H1 (cell line): Measurements from ENCODE around the gene SGPP2. TPM values are rescaled to one million over a fixed set of nuclear protein-coding genes. Genes with fewer than 3 reads are reported as not detected.

ENCODE experiments used
- CTCF ChIA-PET: fragments of 300-600 bp; sonication (Branson Sonifier 250); formaldehyde crosslinking; loops from one replicate; lab custom pipeline; 2021; ENCODE audit not compliant: partially characterized antibody; lab: Charles Lee
- POLR2A ChIA-PET: fragments of 300-600 bp; sonication (Branson Sonifier 250); formaldehyde crosslinking; loops from one replicate; lab custom pipeline; 2021; ENCODE audit warnings: inconsistent platforms; ENCODE audit not compliant: partially characterized antibody; lab: Charles Lee
- DNase-seq, 2 experiments: peaks; one replicate each; pipeline versions ENCODE4 v3.0.0 to v3.0.0-alpha.2; 2010 to 2022; ENCODE audit warnings: low spot score in 2 of 2, low read depth in 1 of 2, mixed read lengths in 1 of 2
- FAIRE-seq: peaks from 2 replicates; lab custom pipeline; 2011; peaks lifted over from hg19 to GRCh38; lab: Jason Lieb, UNC
- H2AFZ ChIP-seq: 2 replicates; pipeline ENCODE4 v1.8.1; 2012; ENCODE audit warnings: low read length, inconsistent platforms
- H2AK5ac ChIP-seq: 2 replicates; pipeline ENCODE4 v1.6.1; 2013; ENCODE audit warnings: low read depth, low read length
- H2BK120ac ChIP-seq: replicated peaks from 2 replicates; pipeline ENCODE3; 2013; ENCODE audit warnings: low read depth, low read length, inconsistent platforms
- H2BK12ac ChIP-seq: 2 replicates; pipeline ENCODE4 v1.6.1; 2013; ENCODE audit warnings: low read depth, low read length
- H2BK15ac ChIP-seq: 2 replicates; pipeline ENCODE4 v1.6.1; 2013; ENCODE audit warnings: low read length
- H2BK20ac ChIP-seq: 2 replicates; pipeline ENCODE4 v1.6.1; 2013; ENCODE audit warnings: low read length
- H2BK5ac ChIP-seq: 2 replicates; pipeline ENCODE4 v1.6.1; 2013; ENCODE audit warnings: low read depth, low read length
- H3K14ac ChIP-seq: 2 replicates; pipeline ENCODE4 v1.6.1; 2013; ENCODE audit warnings: inconsistent platforms; ENCODE audit not compliant: insufficient read length
- H3K18ac ChIP-seq: 2 replicates; pipeline ENCODE4 v1.6.1; 2013; ENCODE audit warnings: low read length; ENCODE audit errors: extremely low read depth
- H3K23ac ChIP-seq: 2 replicates; pipeline ENCODE4 v1.6.1; 2013; ENCODE audit warnings: inconsistent platforms; ENCODE audit not compliant: insufficient read length
- H3K23me2 ChIP-seq: 2 replicates; pipeline ENCODE4 v1.6.1; 2013; ENCODE audit warnings: low read depth, low read length
- H3K27ac ChIP-seq: 2 replicates; pipeline ENCODE4 v1.6.1; 2011; ENCODE audit warnings: low read depth, low read length, inconsistent platforms
- H3K27me3 ChIP-seq, 4 experiments: replicated peaks in 1 of 4; 1 replicate in 1 of 4; 2 replicates in 3 of 4; pipeline versions ENCODE4 v1.6.1 to v1.8.1; 2011 to 2013; ENCODE audit warnings: low read length in 3 of 4, mild to moderate bottlenecking in 3 of 4, inconsistent platforms in 2 of 4, mixed read lengths in 2 of 4, moderate library complexity in 1 of 4; ENCODE audit not compliant: control insufficient read depth in 3 of 4, insufficient read depth in 3 of 4; ENCODE audit errors: extremely low read depth in 1 of 4
- H3K36me3 ChIP-seq, 4 experiments: 2 replicates each; pipeline versions ENCODE4 v1.6.1 to v1.8.1; 2011 to 2013; ENCODE audit warnings: mild to moderate bottlenecking in 4 of 4, low read length in 3 of 4, moderate library complexity in 2 of 4, control low read depth in 1 of 4, inconsistent platforms in 1 of 4; ENCODE audit not compliant: insufficient read depth in 4 of 4, control insufficient read depth in 2 of 4
- H3K4ac ChIP-seq: replicated peaks from 2 replicates; pipeline ENCODE3; 2013; ENCODE audit warnings: low read length, low read depth, mixed read lengths, inconsistent platforms; ENCODE audit not compliant: insufficient read length
- H3K4me1 ChIP-seq, 4 experiments: replicated peaks in 1 of 4; 1 replicate in 1 of 4; 2 replicates in 3 of 4; pipeline versions ENCODE4 v1.6.1 to v1.8.1; 2011 to 2013; ENCODE audit warnings: low read length in 3 of 4, inconsistent platforms in 2 of 4, mixed read lengths in 1 of 4; ENCODE audit not compliant: insufficient read depth in 4 of 4, control insufficient read depth in 3 of 4
- H3K4me2 ChIP-seq, 2 experiments: 2 replicates each; pipeline versions ENCODE4 v1.6.1 to v1.8.1; 2011 to 2013; ENCODE audit warnings: low read depth in 2 of 2, low read length in 2 of 2, control low read depth in 1 of 2, inconsistent platforms in 1 of 2, mild to moderate bottlenecking in 1 of 2; ENCODE audit not compliant: insufficient read depth in 1 of 2
- H3K4me3 ChIP-seq, 4 experiments: fragments of 200-600, 300-600 bp in 1 of 4; sonication (generic), shearing (Covaris generic), sonication (Bioruptor Twin) in 1 of 4; 2 replicates each; pipeline versions ENCODE4 v1.5.1 to v1.8.1; 2011 to 2016; ENCODE audit warnings: low read length in 4 of 4, low read depth in 3 of 4, control low read depth in 2 of 4, inconsistent platforms in 2 of 4, mild to moderate bottlenecking in 2 of 4, mixed read lengths in 1 of 4, moderate library complexity in 1 of 4; ENCODE audit not compliant: insufficient read depth in 2 of 4; ENCODE audit errors: extremely low read depth in 1 of 4
- H3K56ac ChIP-seq: replicated peaks from 2 replicates; pipeline ENCODE3; 2013; ENCODE audit warnings: low read depth, mild to moderate bottlenecking, mixed read lengths, low read length, inconsistent platforms; ENCODE audit not compliant: insufficient read length
- H3K79me1 ChIP-seq: 2 replicates; pipeline ENCODE4 v1.6.1; 2013; ENCODE audit warnings: low read depth, low read length, control low read depth
- H3K79me2 ChIP-seq, 2 experiments: 2 replicates each; pipeline versions ENCODE4 v1.6.1 to v1.8.1; 2012 to 2013; ENCODE audit warnings: low read length in 2 of 2, mild to moderate bottlenecking in 2 of 2, inconsistent platforms in 1 of 2; ENCODE audit not compliant: insufficient read depth in 2 of 2, control insufficient read depth in 1 of 2
- H3K9ac ChIP-seq, 4 experiments: replicated peaks in 1 of 4; 1 replicate in 1 of 4; 2 replicates in 3 of 4; pipeline versions ENCODE4 v1.6.1 to v1.8.1; 2011 to 2013; ENCODE audit warnings: low read depth in 3 of 4, low read length in 3 of 4, control low read depth in 2 of 4, mild to moderate bottlenecking in 2 of 4, moderate library complexity in 2 of 4, inconsistent platforms in 1 of 4; ENCODE audit errors: extremely low read depth in 1 of 4
- H3K9me3 ChIP-seq, 2 experiments: 2 replicates each; pipeline versions ENCODE4 v1.6.1 to v1.8.1; 2012 to 2013; ENCODE audit warnings: mild to moderate bottlenecking in 2 of 2, moderate library complexity in 2 of 2, control low read depth in 1 of 2, inconsistent platforms in 1 of 2, low read depth in 1 of 2, low read length in 1 of 2, mixed read lengths in 1 of 2; ENCODE audit not compliant: insufficient read depth in 2 of 2
- H4K20me1 ChIP-seq, 2 experiments: replicated peaks in 1 of 2; 2 replicates each; pipeline versions ENCODE3 to v1.8.1; 2011 to 2013; ENCODE audit warnings: inconsistent platforms in 2 of 2, low read length in 2 of 2, mild to moderate bottlenecking in 1 of 2; ENCODE audit not compliant: insufficient read depth in 2 of 2, control insufficient read depth in 1 of 2
- H4K5ac ChIP-seq: 2 replicates; pipeline ENCODE4 v1.6.1; 2013; ENCODE audit warnings: low read length, low read depth, mixed read lengths, inconsistent platforms; ENCODE audit not compliant: insufficient read length
- H4K8ac ChIP-seq: 2 replicates; pipeline ENCODE4 v1.8.0; 2013; ENCODE audit warnings: mild to moderate bottlenecking, moderate library complexity, low read length, inconsistent platforms; ENCODE audit not compliant: insufficient read depth; ENCODE audit errors: extremely low read depth
- H4K91ac ChIP-seq: replicated peaks from 2 replicates; pipeline ENCODE3; 2013; ENCODE audit warnings: low read length, mixed read lengths, inconsistent platforms; ENCODE audit not compliant: insufficient read length
- EZH2 ChIP-seq: fragments of 200-600 bp; sonication (generic); IDR thresholded peaks from 2 replicates; pipeline ENCODE4 v1.7.1; 2012; ENCODE audit warnings: low read depth, mild to moderate bottlenecking, moderate library complexity, low read length, inconsistent platforms; ENCODE audit not compliant: severe bottlenecking
- SIX5 ChIP-seq: IDR thresholded peaks from 2 replicates; pipeline ENCODE4 v1.6.1; 2011; ENCODE audit warnings: mild to moderate bottlenecking, low read depth, low read length
- WGBS, 2 experiments: shearing (Covaris generic) in 1 of 2; methylation state at CpG; one replicate each; pipeline versions ENCODE4 v1.1.6 to v1.1.7; 2013 to 2015; ENCODE audit warnings: low lambda C conversion rate in 2 of 2, mixed read lengths in 2 of 2, inconsistent platforms in 1 of 2, low coverage in 1 of 2, missing lambda C conversion rate in 1 of 2; ENCODE audit not compliant: insufficient replicate concordance in 2 of 2, insufficient coverage in 1 of 2, insufficient read length in 1 of 2; ENCODE audit errors: extremely low coverage in 1 of 2, missing lambda C conversion rate in 1 of 2; 5-methylcytosine and 5-hydroxymethylcytosine counted together
- polyA plus RNA-seq, 7 experiments: library from polyadenylated mRNA; depleted of rRNA in 3 of 7; stranded (reverse) in 5 of 7; unstranded in 2 of 7; fragments of >200 nt in 5 of 7; fragments of 200-250 nt in 2 of 7; gene quantifications; 1 replicate in 5 of 7; 2 replicates in 1 of 7; 4 replicates in 1 of 7; pipeline versions ENCODE4 v1.2.1 to v1.2.3, GENCODE V29; 2011 to 2013; ENCODE audit warnings: missing spikeins in 2 of 7, mixed read lengths in 2 of 7
- total RNA-seq: library from RNA; stranded (reverse); fragmentation: NEBNext Ultra II Directional; extraction: Animal tissue kit (Norgen Biotek cat#: 25700); gene quantifications from 2 replicates; pipeline ENCODE4 v1.2.1, GENCODE V29; 2021

The SGPP2 gene
- total and polyA plus RNA-seq, 2 of the 8 experiments (the other 6 are each of a cell fraction or from before 2014, with no cell fraction given) = 0.29 TPM; not detected in 1

DNA sequence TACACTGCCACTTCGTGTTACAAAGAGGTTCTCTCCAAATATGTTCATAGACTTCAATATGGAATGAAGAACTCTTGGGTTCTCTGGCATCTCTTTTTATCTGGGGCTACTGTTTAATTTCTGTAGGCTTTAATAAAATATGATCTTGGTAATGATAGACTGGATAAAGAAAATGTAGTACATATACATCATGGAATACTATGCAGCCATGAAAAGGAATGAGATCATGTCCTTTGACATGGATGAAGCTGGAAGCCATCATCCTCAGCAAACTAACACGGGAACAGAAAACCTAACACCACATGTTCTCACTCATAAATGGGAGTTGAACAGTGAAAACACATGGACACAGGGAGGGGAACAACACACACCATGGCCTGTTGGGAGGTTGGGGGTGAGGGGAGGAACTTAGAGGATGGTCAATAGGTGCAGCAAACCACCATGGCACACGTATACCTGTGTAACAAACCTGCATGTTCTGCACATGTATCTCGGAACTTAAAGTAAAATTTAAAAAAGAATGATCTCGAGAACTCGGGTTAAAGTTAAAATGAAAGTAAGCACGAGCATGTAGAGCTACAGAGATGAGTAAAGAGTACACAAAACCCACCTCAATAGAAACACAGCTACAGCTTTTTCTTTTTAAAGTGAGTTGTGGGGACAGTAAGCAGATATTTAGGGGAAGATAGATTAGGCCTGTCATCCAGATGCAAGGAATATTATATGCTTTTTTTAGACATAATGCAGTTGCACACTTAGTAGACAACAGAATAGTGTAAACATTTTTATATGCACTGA lies 102.3 kb downstream of the SGPP2 start:
- Histone ChIP-seq H3K23me2 (no peaks in the 10 kb centered on the region), H3K4me1 (no peaks in the 10 kb centered on the region; a peak in 2 of 7 replicates), H3K18ac (no peak overlapping the region), H2BK120ac (no peak overlapping the region), H2BK5ac (no peak overlapping the region), H2BK15ac (no peak overlapping the region), H3K9me3 (no peaks in the 10 kb centered on the region)
- no peak for FAIRE-seq
- no peak for TF ChIP-seq EZH2
- no peak for TF ChIP-seq SIX5
- TF ChIP-seq, all 59 proteins: peak for 0
- Histone ChIP-seq H3K27me3 (no peaks in the 10 kb centered on the region), H3K4me3 (no peak overlapping the region), H3K9ac (no peak overlapping the region), H4K20me1 (no peaks in the 10 kb centered on the region), H3K79me1 (no peaks in the 10 kb centered on the region), H3K79me2 (no peaks in the 10 kb centered on the region), H2BK20ac (no peak overlapping the region), H4K91ac (no peak overlapping the region), H2AK5ac (no peak overlapping the region), H3K36me3 (no peaks in the 10 kb centered on the region), H4K5ac (no peak overlapping the region), H2BK12ac (no peak overlapping the region), H3K14ac (no peak overlapping the region), H4K8ac (no peak overlapping the region), H3K4me2 (no peak overlapping the region), H3K27ac (no peak overlapping the region), H2AFZ (no peak overlapping the region), H3K56ac (no peak overlapping the region), H3K4ac (no peak overlapping the region), H3K23ac (no peak overlapping the region)
- ChIA-PET CTCF (interaction anchor here (0.6 to 1.7 kb wide), 2 partner anchors 8 to 17 kb away, joined by 4 read pairs; no protein-coding TSS in a partner anchor), POLR2A (no interaction called here)
- no peak for DNase-seq
- 90% methylated on average over 7 of the region's 7 CpGs; no CpG with 5 or more reads in 1 of the 2 experiments for WGBS, 2 experiments
